ENCODE data around the gene HTT.

Gene HTT

DNA sequence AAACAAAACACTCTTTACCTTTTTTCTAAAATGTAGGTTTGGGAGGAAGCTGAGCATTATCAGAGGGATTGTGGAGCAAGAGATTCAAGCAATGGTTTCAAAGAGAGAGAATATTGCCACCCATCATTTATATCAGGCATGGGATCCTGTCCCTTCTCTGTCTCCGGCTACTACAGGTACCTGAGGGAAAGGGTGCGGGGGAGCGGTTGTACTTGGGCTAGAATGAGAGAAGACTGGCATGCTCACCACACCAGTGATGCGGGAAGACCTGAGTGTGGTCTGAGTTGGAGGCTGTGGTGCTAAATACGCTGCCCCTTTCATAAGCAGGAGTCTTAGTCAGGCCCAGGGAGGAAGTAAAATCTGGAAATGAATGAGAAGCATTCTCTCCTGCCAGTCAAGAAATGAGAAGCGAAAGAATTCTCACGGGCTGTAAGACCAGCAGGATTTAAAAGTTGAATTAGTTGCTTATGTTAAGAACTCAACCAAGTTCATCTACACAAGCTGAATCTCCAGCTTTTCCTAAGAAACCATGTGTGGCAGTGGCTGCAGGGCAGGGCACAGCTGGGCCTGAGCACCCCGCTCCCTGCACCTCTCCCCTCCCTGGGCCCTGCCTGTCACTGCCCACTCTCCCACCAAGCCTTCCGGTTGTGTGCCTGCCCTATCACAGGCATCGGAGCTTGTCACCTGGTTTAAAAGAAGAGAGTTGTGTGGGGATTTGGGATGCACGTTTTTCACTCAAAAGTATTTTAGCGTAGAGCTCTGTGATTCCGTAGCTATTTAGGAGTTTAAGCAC is 149.7 kb downstream of the HTT start:
- no peak for DNase-seq

DNA sequence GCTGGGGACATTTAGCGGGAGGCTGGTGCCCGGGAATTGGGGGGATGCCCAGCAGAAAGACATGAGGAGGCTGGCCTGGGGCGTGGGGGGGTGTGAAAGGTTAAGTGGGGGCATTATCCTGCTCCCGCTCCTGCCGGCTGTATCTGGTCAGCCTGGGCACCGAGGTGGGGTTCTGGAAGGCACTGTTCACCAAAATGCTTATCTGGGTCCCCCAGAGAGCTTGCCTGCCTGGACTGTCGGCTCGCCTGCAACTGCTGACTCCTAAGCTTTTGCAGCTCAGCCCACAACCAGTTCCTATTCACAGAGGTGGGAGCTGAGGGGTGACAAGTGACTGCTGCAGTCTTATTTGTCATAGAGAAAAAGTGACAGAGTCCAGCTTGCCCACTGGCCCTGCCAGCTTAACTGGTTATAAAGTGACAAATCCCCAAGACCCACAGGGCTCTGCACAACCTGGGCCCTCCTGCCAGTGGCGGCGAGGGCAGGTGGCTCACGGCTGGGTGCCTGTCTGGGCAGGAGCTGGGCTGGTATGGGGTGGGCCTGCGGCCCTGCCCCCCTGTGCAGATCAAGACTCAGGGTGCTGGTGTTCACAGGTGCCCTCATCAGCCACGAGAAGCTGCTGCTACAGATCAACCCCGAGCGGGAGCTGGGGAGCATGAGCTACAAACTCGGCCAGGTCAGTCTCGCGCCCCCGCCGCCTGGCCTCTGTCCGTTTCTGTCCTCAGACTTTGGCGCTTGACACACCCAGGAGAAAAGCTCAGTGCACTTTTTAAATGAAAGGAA is 150.8 kb downstream of the HTT start:
- no peak for DNase-seq

DNA sequence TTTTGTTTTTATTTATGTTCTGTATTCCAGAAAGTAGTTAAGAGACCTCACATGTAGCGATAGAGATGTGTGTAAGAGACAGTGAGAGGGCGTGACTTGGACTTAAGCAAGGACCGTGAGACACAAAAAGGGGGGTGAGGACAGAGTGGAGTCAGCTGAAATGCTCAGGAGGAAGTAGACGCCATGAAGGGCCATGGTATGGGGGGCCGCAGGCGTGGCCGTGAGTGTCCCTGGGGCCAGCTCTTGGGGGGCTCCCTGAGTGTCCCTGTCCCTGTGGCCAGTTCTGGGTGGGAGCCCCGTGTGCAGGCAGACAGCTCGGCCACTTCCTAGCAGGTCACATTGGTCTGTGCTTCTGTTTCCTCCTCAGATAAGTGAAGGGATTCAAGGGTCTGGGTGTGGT is 151.5 kb downstream of the HTT start:
- no peak for DNase-seq

DNA sequence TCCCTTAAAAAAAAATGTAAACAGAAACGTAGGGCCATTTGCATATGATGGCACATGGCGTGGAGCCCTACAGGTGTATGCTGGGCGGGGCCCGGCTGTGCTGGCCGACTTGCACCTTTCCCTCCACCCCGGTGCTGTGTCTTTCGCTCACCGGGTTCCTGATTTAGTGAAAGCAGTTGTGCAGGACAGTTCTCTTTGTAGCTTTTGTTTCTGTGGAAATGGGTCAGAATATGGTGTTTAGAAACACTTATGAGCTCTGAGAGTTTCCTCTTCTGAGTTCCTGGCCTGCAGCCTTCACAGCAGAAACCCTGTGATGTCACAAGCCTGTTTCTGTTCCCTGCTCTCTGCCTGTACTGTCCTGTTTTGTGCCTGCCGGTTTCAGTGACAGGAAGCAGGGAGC is 152.0 kb downstream of the HTT start:
- no peak for DNase-seq

DNA sequence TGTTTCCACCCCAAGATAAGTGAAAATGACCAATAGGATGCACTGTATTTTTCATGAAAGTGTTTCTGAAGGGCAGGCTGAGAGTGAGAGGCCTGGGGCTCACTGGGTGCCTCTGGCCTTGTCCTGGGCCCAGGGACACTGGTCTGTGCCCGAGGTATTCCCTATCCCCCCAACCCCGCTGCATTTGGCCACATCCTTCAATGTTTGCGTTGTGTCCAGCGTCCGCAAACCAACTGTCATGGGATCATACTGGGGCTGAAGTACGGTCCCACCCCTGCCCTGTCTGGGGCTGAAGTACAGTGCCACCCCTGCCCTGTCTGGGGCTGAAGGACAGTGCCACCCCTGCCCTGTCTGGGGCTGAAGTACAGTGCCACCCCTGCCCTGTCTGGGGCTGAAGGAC is 152.5 kb downstream of the HTT start:
- no peak for DNase-seq

DNA sequence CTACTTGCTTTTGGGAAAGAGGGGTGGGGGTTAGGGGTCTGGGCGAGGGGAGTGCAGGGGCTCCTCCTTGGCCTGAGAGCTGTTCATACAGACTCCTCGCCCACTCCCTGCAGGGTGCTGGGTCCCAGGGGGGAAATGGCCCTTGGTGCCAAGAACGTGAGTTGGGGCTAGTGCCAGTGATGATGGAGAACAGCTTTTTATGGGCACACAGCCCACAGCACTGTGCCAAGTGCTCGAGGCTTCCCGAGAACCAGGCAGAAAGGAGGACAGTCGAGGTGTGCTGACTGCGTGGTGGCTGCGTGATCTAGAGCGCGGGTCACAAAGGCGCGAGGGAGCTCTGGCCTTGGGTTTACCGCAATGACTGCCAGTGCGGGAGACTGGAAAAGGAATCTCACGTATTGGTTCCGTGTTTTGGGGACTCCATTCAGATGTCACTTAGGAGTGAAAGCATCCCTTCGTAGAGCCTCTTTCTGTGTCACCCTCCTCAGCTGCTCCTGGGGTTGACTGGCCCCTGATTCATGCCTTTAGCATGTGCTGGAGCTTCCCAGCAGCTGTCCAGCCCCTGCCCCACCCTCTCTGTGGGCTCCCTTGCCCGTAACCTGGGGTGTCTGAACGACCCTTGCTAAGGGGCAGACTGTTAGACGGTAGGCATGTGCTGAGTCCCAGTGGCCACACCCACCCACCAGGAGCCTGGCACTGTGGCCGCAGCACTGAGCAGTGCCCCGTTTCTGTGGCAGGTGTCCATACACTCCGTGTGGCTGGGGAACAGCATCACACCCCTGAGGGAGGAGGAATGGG is 153.6 kb downstream of the HTT start:
- DNase-seq: no peak

DNA sequence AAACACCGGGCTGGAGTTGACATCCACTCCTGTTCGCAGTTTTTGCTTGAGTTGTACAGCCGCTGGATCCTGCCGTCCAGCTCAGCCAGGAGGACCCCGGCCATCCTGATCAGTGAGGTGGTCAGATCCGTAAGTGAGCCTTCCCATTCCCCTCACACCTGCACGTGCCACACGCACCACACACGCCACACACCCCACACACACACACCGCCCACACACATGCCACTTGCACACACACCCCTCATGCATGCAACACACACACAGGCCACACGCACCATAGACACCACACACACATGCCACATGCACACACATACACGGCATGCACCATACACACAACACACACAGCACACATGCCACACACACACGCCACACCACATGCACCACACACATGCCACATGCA is 154.4 kb downstream of the HTT start:
- no peak for DNase-seq

DNA sequence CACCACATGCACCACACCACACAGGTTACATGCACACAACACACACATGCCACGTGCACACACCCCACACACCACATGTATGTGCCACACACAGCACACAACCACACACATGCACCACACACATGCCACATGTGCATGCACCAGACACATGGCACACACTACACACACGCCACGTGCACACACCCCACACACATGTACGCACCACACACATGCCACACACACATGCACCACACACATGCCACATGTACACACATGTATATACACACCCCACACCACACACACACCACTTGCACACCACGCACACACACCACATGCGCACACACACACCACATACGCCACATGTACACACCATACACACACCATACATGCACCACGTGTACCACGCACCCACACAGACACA is 154.8 kb downstream of the HTT start:
- no peak for DNase-seq

DNA sequence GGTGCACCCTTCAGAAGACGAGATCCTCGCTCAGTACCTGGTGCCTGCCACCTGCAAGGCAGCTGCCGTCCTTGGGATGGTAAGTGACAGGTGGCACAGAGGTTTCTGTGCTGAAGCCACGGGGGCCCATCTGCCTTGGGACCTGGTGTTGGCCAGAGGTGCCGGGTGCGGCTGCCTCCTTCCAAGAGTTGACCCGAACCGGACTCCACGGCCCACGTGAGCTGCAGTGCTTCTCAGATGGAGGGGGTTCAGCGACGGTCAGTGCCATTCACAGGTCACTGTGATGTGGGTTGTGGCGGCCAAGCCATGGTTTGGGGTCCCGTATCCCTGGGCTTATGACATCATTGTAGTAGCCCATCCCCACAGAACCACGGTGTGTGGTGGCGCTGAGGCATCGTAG is 155.5 kb downstream of the HTT start:
- no peak for DNase-seq

DNA sequence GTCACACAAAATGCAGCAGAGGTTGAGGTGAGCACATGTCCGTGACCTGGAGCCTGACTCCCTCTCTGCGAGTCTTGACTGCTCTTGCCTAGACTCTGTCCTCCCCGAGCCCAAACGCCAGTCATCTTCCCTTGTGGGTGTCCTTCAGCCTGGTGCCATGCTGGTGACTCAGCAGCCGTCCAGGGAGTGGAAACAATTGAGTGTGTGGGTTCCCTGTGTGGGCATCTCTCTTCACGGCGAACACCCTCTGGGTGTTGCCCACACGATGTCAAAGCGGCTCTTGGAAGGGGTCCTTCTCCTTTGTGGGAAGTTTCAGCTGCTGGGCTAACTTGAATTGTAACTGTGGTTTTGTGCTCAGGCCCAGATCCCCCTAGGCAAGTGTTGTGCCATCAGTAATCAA is 157.0 kb downstream of the HTT start:
- DNase-seq: no peak

DNA sequence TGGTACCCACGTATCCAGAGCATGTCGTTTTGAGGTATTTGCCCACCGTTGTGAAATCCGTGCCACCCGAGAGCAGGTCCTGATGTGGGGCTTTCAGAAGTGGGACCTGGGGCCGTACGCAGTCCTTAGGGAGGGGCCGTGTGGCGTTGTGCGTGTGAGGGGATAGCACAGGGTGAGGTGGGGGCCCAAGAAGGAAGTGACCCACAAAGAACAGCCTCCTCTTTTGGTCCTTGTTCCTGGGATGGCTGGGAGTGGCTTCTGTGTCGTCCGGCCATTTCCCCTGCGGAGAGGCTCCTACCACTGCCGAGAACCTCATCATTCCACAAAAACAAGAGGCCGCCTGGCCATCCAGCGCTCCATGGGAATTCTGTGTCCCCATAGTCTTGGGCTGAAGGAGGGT is 157.5 kb downstream of the HTT start:
- DNase-seq: no peak

DNA sequence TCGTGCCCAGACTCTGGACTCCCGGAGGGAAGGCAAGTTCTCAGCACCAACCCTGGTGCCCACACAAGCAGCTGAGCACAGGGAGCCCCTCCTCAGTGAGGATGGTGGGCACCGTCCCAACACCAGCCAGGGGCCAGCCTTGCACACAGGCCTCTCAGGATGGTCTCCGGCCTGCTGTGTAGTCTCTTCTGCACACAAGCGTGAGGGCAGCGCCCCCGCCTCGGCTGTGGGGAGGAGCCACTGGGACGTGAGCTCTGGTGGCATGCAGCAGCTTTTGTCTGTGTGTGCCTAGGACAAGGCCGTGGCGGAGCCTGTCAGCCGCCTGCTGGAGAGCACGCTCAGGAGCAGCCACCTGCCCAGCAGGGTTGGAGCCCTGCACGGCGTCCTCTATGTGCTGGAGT is 158.4 kb downstream of the HTT start:
- DNase-seq: no peak

DNA sequence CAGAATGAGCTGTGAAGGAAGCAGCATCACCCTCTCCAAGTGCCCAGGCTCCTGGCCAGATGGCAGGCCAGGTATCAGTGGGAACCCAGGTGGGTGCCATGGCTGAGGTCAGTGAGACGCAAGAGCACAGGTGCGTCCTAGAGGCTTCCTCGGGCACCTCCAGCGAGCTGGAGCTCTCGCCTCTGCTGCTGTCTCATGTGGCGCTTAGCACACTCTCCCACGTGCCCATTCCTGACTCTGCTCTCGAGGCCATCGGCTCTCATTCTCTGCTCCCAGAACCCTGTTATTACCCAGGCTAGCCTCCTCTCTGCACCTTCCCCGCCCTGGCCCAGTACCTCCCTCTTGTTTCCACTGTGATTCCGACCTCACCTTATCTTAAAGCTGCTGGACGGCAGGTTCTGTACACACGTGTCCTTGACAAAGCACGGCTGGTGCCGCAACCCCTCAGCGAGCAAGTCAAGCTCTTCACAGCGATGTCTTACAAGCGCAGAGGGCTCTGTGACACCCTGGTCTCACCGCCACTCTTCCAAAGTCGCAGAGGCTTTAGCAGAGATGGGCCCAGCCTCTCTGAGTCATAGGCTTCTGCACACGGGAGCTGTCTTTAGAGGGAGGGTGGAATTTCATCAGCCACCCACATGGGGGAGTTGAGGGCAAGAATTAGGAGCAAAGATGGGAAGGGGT is 159.1 kb downstream of the HTT start:
- DNase-seq: no peak

DNA sequence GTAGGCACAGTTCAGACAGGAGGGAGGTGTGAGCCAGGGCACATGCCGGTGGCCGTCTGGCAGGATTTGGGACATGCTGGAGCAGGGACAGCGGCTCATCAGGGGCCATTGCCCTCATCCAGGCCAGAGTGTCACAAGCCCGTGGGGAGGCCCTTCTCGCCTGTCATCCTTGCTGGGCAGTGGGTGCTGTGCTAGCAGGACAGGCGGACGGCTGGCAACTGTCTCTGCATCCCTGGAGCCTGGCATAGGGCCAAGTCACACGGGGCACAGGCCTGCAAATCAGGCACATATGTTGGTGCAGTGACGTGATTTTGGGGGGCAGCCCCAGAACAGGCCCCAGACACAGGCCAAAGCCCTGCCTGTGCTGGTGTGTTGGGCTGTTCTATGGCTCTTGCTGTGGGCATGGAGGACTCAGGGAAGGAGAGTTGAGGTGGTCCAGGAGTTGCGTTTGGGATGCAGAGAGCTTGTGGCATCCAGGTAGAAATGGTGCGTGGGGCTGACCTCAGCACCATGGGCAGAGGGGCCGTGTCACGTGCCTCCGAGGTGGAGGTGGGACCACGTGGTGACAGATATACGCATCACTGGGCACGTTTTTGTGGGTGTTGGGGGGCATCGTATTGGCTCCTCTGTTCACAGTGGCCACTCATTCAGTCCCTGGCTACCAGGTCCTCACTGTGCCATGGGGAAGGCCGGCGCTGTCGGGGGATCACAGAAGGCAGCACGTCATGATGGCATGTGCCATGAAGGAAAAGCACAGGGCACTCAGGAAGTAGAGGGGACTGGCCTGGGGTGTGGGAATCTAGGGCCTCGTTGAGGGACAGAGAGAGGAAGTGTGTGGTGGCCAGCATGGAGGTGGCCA is 159.9 kb downstream of the HTT start:
- DNase-seq: no peak

DNA sequence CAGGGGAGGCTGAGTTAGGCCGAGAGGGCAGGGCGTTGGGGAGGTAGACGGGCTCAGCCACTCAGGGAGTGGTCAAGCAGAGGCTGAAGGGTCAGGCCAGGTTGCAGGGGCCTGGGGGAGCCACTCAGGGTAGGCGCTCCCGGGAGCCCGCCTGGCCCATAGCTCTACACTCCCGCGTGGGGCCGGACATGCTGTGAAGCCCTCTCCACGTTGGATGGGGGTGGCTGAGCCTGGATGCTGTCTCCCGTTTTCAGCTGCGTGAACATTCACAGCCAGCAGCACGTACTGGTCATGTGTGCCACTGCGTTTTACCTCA is 160.5 kb downstream of the HTT start:
- no peak for DNase-seq

DNA sequence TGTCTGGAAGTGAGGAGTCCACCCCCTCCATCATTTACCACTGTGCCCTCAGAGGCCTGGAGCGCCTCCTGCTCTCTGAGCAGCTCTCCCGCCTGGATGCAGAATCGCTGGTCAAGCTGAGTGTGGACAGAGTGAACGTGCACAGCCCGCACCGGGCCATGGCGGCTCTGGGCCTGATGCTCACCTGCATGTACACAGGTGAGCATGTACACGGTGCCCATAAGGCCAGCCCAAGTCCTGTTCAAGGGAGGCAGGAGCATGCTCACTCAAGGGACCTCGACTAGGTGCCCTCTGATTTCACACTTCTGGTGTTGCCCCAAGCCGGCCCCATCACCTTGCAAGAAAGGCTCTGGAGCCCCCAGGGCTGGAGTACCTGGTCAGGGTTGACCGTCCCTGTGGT is 161.1 kb downstream of the HTT start:
- no peak for DNase-seq

DNA sequence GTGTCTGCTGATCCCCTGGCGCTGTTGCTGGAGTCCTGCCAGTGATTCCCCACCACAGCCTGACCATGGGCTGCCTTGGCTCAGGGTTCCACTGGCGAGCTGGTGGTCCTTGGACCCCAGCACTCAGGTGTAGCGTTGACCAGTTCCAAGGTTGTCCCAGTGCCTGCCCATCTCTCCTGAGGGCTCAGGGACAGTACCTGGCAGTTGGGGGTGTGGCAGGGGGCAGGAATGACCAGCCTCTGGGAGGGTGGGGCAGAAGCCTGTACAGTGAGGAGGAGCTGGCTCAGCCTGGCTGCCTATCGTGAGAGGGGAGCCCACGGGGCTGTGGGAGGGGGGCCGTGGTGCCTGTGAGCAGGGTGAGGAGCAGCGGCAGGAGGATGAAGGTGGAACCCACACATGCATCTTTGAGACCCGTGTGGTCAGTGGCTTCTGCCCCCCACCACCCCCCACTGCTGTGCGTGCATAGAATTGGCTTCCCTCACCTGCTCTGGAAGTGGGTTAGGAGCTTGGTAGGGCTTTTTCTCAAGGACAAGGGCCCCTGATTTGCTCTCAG is 161.9 kb downstream of the HTT start:
- no peak for DNase-seq

DNA sequence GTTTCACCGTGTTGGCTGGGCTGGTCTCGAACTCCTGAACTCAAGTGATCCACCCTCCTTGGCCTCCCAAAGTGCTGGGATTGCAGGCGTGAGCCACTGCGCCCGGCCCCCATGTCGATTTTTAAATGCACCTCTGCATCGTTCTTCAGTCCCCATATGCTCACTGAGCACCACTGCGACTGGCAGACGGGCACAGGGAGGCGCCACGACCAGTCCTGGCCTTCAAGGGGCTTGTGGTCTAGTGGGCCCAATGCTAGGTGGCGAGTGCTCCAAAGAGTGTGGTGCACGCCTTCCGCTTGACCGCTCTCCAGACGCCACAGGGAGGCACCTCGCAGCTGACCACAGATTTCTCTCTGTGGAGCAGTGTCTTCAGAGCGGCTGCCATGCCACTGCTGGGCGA is 162.8 kb downstream of the HTT start:
- no peak for DNase-seq

DNA sequence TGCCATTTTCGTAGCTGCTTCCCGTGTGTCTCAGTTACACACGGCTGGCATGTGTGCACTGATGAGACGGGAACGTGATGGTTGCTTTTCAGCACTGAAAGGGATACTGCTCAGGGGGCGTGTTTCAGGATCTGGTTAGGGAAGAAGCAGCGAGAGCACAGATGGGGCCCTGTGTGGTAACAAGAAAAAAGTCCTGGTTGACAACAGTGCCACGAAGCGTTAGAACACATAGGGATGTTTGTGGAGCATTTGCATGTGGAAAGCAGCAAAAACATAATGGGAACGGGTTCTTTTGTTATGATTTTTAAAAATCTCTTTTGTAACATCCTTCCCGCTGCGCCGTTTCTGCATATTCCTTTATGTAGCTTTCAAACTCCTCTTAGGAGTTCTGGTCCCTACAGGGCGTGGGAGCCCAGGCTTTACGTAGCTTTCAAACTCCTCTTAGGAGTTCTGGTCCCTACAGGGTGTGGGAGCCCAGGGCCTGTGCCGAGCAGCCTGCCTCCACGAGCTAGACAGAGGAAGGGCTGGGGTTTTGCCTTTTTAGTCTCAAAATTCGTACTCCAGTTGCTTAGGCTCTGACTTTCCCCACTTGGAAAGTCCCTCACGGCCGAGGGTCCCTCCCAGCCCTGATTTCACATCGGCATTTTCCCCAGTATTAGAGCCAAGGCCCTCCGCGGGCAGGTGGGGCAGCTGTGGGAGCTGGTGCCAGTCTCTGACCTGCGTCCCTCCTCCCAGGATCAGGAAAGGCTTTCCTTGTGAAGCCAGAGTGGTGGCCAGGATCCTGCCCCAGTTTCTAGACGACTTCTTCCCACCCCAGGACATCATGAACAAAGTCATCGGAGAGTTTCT is 163.5 kb downstream of the HTT start:
- no peak for DNase-seq

DNA sequence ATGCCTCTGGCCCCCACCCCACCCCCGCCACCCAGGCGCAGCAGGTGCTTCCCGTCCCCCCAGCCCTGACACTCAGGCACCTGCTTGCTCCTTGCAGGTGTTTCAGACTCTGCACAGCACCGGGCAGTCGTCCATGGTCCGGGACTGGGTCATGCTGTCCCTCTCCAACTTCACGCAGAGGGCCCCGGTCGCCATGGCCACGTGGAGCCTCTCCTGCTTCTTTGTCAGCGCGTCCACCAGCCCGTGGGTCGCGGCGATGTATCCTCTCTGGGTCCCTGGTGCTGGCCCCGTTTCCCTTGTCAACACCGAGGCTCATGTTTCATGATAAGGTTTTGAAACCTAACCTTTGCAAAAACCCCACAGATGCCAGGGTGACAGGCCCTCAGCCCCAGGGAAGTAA is 164.2 kb downstream of the HTT start:
- no peak for DNase-seq

DNA sequence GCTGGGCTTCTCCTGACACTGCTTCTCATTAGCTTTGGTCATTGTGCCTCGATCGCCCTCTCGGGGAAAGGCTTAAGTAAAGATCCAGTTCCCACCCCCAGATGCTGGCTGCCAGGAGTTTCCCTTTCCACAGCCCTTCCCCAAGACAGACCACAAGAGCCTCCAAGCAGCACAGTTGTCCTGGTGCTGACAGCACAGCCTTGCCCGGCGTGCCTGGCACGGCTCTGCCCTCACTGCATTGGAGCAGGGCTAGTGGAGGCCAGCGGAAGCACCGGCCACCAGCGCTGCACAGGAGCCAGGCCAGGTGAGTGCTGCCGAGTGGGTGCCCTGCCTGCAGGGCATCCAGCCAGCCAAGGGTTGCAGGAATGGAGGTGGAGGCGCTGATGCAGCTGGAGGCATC is 164.8 kb downstream of the HTT start:
- DNase-seq: no peak

Data from SW 1271 (cell line).